Measurements from ENCODE around the gene METRN.

Gene METRN

DNA sequence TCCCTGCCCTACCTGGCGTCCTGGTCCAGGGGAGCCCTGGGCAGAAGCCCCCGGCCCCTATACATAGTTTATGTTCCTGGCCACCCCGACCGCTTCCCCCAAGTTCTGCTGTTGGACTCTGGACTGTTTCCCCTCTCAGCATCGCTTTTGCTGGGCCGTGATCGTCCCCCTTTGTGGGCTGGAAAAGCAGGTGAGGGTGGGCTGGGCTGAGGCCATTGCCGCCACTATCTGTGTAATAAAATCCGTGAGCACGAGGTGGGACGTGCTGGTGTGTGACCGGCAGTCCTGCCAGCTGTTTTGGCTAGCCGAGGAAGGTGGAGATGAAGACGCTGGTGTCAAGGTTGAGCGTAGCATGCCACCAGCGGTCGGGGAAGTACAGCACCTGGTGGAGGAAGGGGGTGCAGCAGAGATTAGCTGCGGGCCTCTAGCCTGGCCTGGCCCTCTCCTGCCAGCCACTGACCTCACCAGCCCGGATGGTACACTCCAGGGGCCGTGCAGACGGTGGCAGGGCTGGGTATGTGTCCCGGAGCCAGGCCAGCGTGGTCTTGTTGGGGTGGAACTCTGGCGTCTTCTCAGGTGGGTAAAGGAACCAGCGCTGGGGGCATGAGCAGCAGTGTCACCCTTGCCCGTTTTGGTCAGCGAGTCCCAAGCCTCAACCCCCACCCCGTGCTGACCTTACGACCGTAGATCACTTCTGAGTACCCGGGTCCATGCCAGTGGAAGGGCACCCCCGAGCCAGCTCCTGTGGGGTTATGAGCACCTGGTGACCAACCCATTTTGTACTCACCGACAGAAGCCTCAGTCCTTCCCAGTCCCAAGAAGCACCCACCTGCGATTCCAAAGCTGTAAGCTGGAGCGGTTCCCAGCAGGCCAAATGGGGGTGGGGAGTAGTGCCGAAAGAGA, 32.2 kb upstream of the METRN start (continued):
- TF ChIP-seq ZNF449 (tag by site-specific recombination; IDR thresholded peaks at IDR 0.05) = no peak
- TF ChIP-seq ZNF701 (tag by site-specific recombination; IDR thresholded peaks at IDR 0.05) = no peak
- no peak for TF ChIP-seq ZNF174 (tag by site-specific recombination; IDR thresholded peaks at IDR 0.05)
- no peak for TF ChIP-seq ZNF214 (tag by site-specific recombination; IDR thresholded peaks at IDR 0.05; ENCODE audit: borderline replicate concordance)
- TF ChIP-seq, protein P1, sequence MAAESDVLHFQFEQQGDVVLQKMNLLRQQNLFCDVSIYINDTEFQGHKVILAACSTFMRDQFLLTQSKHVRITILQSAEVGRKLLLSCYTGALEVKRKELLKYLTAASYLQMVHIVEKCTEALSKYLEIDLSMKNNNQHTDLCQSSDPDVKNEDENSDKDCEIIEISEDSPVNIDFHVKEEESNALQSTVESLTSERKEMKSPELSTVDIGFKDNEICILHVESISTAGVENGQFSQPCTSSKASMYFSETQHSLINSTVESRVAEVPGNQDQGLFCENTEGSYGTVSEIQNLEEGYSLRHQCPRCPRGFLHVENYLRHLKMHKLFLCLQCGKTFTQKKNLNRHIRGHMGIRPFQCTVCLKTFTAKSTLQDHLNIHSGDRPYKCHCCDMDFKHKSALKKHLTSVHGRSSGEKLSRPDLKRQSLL (tag by site-specific recombination; IDR thresholded peaks at IDR 0.05) = no peak
- no peak for TF ChIP-seq ZNF560 (tag by site-specific recombination; IDR thresholded peaks at IDR 0.05; ENCODE audit: borderline replicate concordance)
- TF ChIP-seq ZBTB7A (tag by site-specific recombination; IDR thresholded peaks at IDR 0.05; ENCODE audit: low read depth) = peak; percentile 73; the same call in 1 of the 2 replicates
- TF ChIP-seq GLIS2 (tag by site-specific recombination; IDR thresholded peaks at IDR 0.05) = no peak
- TF ChIP-seq ZNF629 (tag by site-specific recombination; IDR thresholded peaks at IDR 0.05) = 0 out of 2 replicates have a peak, but pooled peaks have one; percentile 11
- TF ChIP-seq OSR2 (tag by site-specific recombination; IDR thresholded peaks at IDR 0.05) = 0 out of 2 replicates have a peak, but pooled peaks have one; percentile 4
- TF ChIP-seq ZNF785 (tag by site-specific recombination; IDR thresholded peaks at IDR 0.05) = no peak
- no peak for TF ChIP-seq YY1 (tag by site-specific recombination; IDR thresholded peaks at IDR 0.05)
- TF ChIP-seq KLF16 (tag by site-specific recombination; IDR thresholded peaks at IDR 0.05) = no peak
- no peak for TF ChIP-seq ZNF621 (tag by site-specific recombination; IDR thresholded peaks at IDR 0.05)
- TF ChIP-seq ZNF239 (tag by site-specific recombination; IDR thresholded peaks at IDR 0.05) = 0 out of 2 replicates have a peak, but pooled peaks have one; percentile 62
- no peak for TF ChIP-seq ZNF664 (tag by site-specific recombination; IDR thresholded peaks at IDR 0.05)
- TF ChIP-seq ZNF433 (tag by site-specific recombination; IDR thresholded peaks at IDR 0.05; ENCODE audit: low read depth) = no peak
- 0 out of 2 replicates have a peak, but pooled peaks have one; percentile 23 for TF ChIP-seq GLI4 (tag by site-specific recombination; IDR thresholded peaks at IDR 0.05)
- TF ChIP-seq, protein P2, sequence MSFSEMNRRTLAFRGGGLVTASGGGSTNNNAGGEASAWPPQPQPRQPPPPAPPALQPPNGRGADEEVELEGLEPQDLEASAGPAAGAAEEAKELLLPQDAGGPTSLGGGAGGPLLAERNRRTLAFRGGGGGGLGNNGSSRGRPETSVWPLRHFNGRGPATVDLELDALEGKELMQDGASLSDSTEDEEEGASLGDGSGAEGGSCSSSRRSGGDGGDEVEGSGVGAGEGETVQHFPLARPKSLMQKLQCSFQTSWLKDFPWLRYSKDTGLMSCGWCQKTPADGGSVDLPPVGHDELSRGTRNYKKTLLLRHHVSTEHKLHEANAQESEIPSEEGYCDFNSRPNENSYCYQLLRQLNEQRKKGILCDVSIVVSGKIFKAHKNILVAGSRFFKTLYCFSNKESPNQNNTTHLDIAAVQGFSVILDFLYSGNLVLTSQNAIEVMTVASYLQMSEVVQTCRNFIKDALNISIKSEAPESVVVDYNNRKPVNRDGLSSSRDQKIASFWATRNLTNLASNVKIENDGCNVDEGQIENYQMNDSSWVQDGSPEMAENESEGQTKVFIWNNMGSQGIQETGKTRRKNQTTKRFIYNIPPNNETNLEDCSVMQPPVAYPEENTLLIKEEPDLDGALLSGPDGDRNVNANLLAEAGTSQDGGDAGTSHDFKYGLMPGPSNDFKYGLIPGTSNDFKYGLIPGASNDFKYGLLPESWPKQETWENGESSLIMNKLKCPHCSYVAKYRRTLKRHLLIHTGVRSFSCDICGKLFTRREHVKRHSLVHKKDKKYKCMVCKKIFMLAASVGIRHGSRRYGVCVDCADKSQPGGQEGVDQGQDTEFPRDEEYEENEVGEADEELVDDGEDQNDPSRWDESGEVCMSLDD (tag by site-specific recombination; IDR thresholded peaks at IDR 0.05) = no peak
- TF ChIP-seq ZNF776 (tag by site-specific recombination; IDR thresholded peaks at IDR 0.05; ENCODE audit: borderline replicate concordance) = no peak
- TF ChIP-seq, protein P3, sequence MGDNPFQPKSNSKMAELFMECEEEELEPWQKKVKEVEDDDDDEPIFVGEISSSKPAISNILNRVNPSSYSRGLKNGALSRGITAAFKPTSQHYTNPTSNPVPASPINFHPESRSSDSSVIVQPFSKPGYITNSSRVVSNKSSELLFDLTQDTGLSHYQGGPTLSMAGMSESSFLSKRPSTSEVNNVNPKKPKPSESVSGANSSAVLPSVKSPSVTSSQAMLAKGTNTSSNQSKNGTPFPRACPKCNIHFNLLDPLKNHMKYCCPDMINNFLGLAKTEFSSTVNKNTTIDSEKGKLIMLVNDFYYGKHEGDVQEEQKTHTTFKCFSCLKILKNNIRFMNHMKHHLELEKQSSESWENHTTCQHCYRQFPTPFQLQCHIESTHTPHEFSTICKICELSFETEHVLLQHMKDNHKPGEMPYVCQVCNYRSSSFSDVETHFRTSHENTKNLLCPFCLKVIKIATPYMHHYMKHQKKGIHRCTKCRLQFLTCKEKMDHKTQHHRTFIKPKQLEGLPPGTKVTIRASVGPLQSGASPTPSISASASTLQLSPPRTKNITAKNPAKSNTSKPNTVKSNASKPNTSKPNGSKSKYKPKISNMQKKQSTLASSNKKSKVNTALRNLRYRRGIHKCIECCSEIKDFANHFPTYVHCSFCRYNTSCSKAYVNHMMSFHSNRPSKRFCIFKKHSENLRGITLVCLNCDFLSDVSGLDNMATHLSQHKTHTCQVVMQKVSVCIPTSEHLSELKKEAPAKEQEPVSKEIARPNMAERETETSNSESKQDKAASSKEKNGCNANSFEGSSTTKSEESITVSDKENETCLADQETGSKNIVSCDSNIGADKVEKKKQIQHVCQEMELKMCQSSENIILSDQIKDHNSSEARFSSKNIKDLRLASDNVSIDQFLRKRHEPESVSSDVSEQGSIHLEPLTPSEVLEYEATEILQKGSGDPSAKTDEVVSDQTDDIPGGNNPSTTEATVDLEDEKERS (tag by site-specific recombination; IDR thresholded peaks at IDR 0.05) = no peak
- TF ChIP-seq KLF8 (tag by site-specific recombination; IDR thresholded peaks at IDR 0.05) = peak; percentile 31; the same call in 1 of the 2 replicates
- peak; percentile 62; the same call in 1 of the 2 replicates for TF ChIP-seq ZNF391 (tag by site-specific recombination; IDR thresholded peaks at IDR 0.05; ENCODE audit: borderline replicate concordance, low read depth)
- TF ChIP-seq TCF7L2 (IDR thresholded peaks at IDR 0.05; ENCODE audit: borderline replicate concordance, low read depth, low read length) = no peak
- no peak for TF ChIP-seq REST (tag by site-specific recombination; IDR thresholded peaks at IDR 0.05)
- no peak for TF ChIP-seq ZNF580 (tag by site-specific recombination; IDR thresholded peaks at IDR 0.05)
- no peak for TF ChIP-seq ZNF121 (tag by site-specific recombination; IDR thresholded peaks at IDR 0.05)

Measured in HEK293 (cell line).